ENCODE data around the gene ST3GAL6.

Gene ST3GAL6

DNA sequence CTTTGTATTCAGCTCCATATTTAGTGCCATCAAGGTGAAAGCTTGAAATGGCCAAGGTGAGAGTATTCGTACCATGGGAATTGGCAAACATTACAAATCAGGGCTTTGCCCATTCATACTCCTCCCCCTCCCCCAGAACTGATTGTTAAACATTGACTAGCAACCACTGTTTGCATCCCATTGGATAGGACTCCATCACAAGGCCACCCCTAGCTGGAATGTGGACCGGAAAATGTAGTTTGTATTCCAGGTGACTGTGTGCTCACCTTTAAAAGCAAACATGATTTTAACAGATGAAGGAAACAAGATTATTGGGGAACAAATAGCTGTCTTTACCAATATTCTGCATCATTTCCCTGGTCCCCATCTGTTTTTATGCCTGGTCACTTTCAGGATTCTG is 14.1 kb downstream of the ST3GAL6 start:
- no peak for DNase-seq (ENCODE audit: low read depth in 2 of 2)

GRCh38 chr3:98777801-98778220 is 14.7 kb downstream of the ST3GAL6 start:
- DNase-seq (ENCODE audit: low read depth in 2 of 2), result no peak

- DNase-seq (ENCODE audit: low read depth in 2 of 2), result no peak
Observed at GRCh38 chr3:98778383-98778782, 15.2 kb downstream of the ST3GAL6 start.

GRCh38 chr3:98778852-98779413 is 15.8 kb downstream of the ST3GAL6 start:
- DNase-seq (ENCODE audit: low read depth in 2 of 2), result no peak

GRCh38 chr3:98779541-98780335 is 16.6 kb downstream of the ST3GAL6 start:
- DNase-seq (ENCODE audit: low read depth in 2 of 2), result no peak

- no peak for DNase-seq (ENCODE audit: low read depth in 2 of 2)
Observed at GRCh38 chr3:98780343-98780742, 17.2 kb downstream of the ST3GAL6 start.

DNA sequence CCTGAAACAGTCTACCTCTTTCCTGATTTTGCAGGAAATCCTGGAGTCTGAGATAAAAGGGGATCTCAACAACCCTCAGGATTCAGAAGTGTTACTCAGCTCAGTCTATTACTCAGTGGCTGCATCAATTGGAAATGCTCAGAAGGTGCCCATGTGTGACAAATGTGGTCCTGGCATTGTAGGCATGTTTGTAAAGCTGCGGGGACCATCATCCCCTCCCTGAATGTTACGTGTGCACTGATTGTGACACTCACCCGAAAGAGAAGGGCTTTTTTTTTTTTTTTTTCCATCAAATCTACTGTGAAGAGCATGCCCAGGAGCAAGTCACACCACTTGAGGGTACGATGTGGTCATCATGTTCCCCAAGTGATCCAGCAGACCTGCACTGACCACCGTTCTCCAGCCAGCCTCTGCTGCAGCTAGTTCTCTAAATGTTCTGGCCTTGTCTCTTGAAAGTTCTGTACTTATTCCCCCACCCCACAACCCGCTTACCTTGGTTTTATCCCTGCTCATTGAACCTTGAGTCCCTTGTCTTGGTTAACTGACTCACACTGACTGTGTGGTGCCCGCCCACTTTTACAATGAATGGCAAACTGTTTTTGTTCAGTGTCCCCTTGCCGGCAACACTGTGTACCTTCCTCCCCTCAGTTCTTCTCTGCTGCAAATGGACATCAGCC is 19.8 kb downstream of the ST3GAL6 start:
- no peak for DNase-seq (ENCODE audit: low read depth in 2 of 2)

GRCh38 chr3:98784042-98784441 is 20.9 kb downstream of the ST3GAL6 start:
- DNase-seq (ENCODE audit: low read depth in 2 of 2), result no peak

DNA sequence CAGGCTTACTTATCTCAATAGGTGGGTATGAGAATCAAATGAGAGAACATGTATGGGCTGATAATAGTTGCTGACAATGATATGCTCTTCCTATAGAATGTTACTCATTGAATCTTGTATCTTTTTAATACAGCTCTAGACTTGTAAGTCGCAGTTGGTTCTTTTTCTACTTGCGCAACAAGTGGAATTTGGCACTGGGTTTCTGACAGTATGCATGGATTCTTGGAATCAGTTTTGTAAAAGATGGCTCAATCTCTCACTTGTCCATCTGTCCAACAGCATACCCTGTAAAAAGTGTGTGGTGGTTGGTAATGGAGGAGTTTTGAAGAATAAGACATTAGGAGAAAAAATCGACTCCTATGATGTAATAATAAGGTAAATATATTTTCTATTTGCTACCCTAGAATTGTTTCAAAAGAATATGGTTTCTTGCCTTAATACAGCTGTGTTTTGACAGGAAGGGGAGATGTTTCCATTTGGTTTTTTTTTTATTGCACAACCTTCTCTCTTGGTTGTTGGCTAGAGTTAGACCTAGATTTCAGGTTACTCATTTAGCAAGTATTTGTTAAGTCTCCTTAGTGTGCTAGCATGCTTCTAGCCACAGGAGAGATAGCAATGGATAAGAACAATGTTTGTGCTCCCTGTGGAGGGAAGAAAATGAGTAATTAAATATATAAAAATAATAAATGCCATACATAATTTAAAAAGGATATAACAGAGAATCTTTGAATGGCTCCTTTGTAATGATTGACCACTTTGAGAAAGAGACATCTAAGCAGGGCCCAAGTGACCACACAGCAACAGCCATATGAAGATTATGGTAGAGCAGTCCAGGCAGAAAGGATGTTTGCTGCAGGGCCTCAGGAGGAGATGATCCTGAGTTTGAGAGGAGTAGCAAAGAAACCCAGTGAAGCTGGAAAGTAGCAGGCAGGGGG is 21.8 kb downstream of the ST3GAL6 start:
- no peak for DNase-seq (ENCODE audit: low read depth in 2 of 2)

- no peak for DNase-seq (ENCODE audit: low read depth in 2 of 2)
Observed at GRCh38 chr3:98786364-98787006, 23.3 kb downstream of the ST3GAL6 start.

- no peak for DNase-seq (ENCODE audit: low read depth in 2 of 2)
Observed at GRCh38 chr3:98787181-98787580, 24.0 kb downstream of the ST3GAL6 start.

DNA sequence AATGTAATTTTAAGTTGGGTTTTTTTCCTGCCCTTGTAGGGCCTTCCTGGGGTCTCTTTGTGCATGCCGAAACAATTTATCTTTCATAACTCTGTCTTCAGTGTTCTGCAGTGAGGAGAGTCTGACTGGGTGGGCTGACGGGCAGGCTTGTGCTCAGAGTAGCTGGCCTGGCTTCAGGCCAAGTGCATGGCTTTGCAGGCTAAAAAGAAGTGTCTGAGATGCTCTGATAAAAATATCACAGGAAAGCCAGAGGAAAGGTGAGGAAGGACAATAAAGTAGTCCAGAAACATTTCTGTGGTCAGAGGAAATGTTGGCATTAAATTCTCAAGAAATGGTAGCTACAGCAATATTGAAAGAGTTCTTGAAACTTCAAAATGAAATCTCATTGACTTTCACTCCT is 25.5 kb downstream of the ST3GAL6 start:
- no peak for DNase-seq (ENCODE audit: low read depth in 2 of 2)

GRCh38 chr3:98791341-98792325 is 28.5 kb downstream of the ST3GAL6 start:
- no peak for DNase-seq (ENCODE audit: low read depth in 2 of 2)

DNA sequence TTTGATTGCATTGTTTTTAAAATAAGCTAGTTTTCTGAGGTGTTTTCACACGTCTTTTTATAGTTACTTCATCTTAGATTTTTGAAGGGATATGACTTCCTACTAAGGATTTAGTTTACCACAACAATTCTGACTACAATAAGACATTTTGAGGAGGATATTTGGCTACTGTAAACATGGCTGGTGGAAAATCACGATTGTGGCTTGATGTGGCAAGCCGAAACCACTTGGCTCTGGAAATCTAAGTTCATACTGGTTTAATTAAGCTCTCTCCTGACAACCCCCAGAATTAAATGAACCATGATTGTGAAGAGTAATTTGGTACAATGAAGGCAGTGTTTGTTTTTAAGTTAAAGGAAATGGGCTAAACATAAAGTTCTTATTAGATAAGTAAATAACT is 30.8 kb downstream of the ST3GAL6 start:
- DNase-seq (ENCODE audit: low read depth in 2 of 2), result no peak

DNA sequence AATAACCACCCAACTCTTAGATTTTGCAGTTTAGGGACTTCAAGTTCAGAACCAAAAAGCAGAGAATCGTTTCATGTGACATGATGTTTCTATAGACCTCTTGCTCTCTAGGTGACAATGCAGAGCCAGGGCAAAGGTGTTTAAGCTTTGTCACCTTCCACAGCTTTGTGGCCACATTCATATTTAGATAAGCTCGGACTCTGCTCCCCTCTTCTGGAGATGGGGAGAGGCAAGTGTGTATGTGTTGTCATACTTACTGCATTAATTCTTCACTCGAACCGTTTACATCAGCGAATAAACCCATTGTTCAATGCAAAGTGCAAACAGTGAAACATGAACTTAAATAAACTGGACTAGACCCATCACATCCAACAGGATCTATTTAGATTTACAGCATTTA is 33.2 kb downstream of the ST3GAL6 start:
- DNase-seq (ENCODE audit: low read depth in 2 of 2), result no peak

GRCh38 chr3:98797905-98798304 is 34.8 kb downstream of the ST3GAL6 start:
- no peak for DNase-seq (ENCODE audit: low read depth in 2 of 2)

- DNase-seq (ENCODE audit: low read depth in 2 of 2), result no peak
Observed at GRCh38 chr3:98798820-98799219, 35.7 kb downstream of the ST3GAL6 start.

DNA sequence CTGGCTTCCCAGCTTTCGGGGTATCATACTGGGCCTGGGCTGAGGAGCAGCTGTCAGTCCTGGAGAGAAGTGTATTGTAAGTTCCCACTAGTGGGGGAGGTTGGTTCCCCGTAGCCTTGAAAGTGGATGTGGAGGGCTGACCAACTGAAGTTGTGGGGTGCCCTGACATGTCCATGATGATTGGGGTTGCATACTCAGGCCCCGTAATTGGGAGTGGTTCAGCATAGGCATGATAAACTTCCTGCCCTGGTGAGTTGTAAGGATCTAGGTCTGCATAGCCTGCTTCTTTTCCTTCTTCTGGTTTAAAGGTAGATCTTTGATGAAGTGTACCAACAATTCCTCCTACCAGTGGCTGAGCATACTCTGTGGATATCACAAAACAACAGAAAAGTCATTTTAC is 36.3 kb downstream of the ST3GAL6 start:
- no peak for DNase-seq (ENCODE audit: low read depth in 2 of 2)

- DNase-seq (ENCODE audit: low read depth in 2 of 2), result no peak
Observed at GRCh38 chr3:98800401-98800800, 37.3 kb downstream of the ST3GAL6 start.

GRCh38 chr3:98801043-98801747 is 38.1 kb downstream of the ST3GAL6 start:
- no peak for DNase-seq (ENCODE audit: low read depth in 2 of 2)

Data from stimulated activated CD8-positive, alpha-beta memory T cell treated with anti-CD3 and anti-CD28 coated beads, Interleukin-7, amount 100 ng/mL, for 1 hour (primary cell).